GM23248 (cell line): ENCODE measurements around the gene ANAPC2. TPM values are rescaled to one million over a fixed set of nuclear protein-coding genes. Genes with fewer than 3 reads are reported as not detected.
A peak's percentile ranks its signal among the peaks of the same experiment; 100 is the strongest.

Source experiments
- DNase-seq: peaks from one replicate; pipeline ENCODE4 v3.0.0-alpha.2; 2015
- H2AFZ ChIP-seq: fragments of 200-600 bp; sonication (generic); 2 replicates; pipeline ENCODE4 v1.6.1; 2016; ENCODE audit warnings: antibody characterized with exemption
- H3F3A ChIP-seq: fragments of 200-600 bp; sonication (generic); 2 replicates; pipeline ENCODE4 v1.6.1; 2016; ENCODE audit warnings: mild to moderate bottlenecking, antibody characterized with exemption, mixed run types; ENCODE audit not compliant: insufficient read depth
- H3K27ac ChIP-seq: fragments of 200-600 bp; sonication (generic); 2 replicates; pipeline ENCODE4 v1.5.1; 2016; ENCODE audit warnings: mild to moderate bottlenecking
- H3K27me3 ChIP-seq: fragments of 200-600 bp; sonication (generic); replicated peaks from 2 replicates; pipeline ENCODE4 v1.6.1; 2016; ENCODE audit warnings: mild to moderate bottlenecking; ENCODE audit not compliant: insufficient read depth
- H3K36me3 ChIP-seq: fragments of 200-600 bp; sonication (generic); 2 replicates; pipeline ENCODE4 v1.6.1; 2016; ENCODE audit warnings: low read depth, mild to moderate bottlenecking
- H3K4me1 ChIP-seq: fragments of 200-600 bp; sonication (generic); 2 replicates; pipeline ENCODE4 v1.6.1; 2016; ENCODE audit warnings: mild to moderate bottlenecking; ENCODE audit not compliant: insufficient read depth
- H3K4me2 ChIP-seq: fragments of 200-600 bp; sonication (generic); one replicate; pipeline ENCODE4 v1.6.1; 2016; ENCODE audit warnings: mild to moderate bottlenecking; ENCODE audit not compliant: unreplicated experiment
- H3K4me3 ChIP-seq: fragments of 200-600 bp; sonication (generic); 2 replicates; pipeline ENCODE4 v1.5.1; 2016; ENCODE audit warnings: mild to moderate bottlenecking
- H3K79me2 ChIP-seq: fragments of 200-600 bp; sonication (generic); 2 replicates; pipeline ENCODE4 v1.6.1; 2016; ENCODE audit warnings: mild to moderate bottlenecking; ENCODE audit not compliant: insufficient read depth
- H3K9ac ChIP-seq: fragments of 200-600 bp; sonication (generic); 2 replicates; pipeline ENCODE4 v1.6.1; 2016; ENCODE audit warnings: mild to moderate bottlenecking
- H3K9me2 ChIP-seq: fragments of 200-600 bp; sonication (generic); 2 replicates; pipeline ENCODE4 v1.6.1; 2016; ENCODE audit warnings: mixed run types, mild to moderate bottlenecking, moderate library complexity; ENCODE audit not compliant: insufficient read depth
- H3K9me3 ChIP-seq: fragments of 200-600 bp; sonication (generic); one replicate; pipeline ENCODE4 v1.6.1; 2017; ENCODE audit warnings: low read depth
- H4K20me1 ChIP-seq: fragments of 200-600 bp; sonication (generic); 2 replicates; pipeline ENCODE4 v1.6.0; 2016; ENCODE audit not compliant: insufficient read depth
- EZH2 ChIP-seq: fragments of 200-600 bp; sonication (generic); IDR thresholded peaks from 2 replicates; pipeline ENCODE4 v1.6.1; 2018; ENCODE audit warnings: antibody characterized with exemption, mild to moderate bottlenecking; ENCODE audit not compliant: insufficient read depth, poor library complexity, severe bottlenecking
- EZH2phosphoT487 ChIP-seq: fragments of 200-600 bp; sonication (generic); IDR thresholded peaks from 2 replicates; pipeline ENCODE4 v1.6.1; 2018; ENCODE audit warnings: antibody characterized with exemption, moderate library complexity, mild to moderate bottlenecking, low read depth; ENCODE audit not compliant: insufficient read depth
- WGBS, 2 experiments: methylation state at CpG; one replicate each; pipeline ENCODE4 v1.1.6; 2015 to 2017; ENCODE audit warnings: low lambda C conversion rate in 2 of 2, low coverage in 1 of 2; ENCODE audit errors: missing lambda C conversion rate in 2 of 2; 5-methylcytosine and 5-hydroxymethylcytosine counted together
- in situ Hi-C: fragments of 300-500 bp; cut with MboI; formaldehyde crosslinking; loops from 2 replicates; pipeline ENCODE4 v1.15.0; 2020
- polyA plus RNA-seq: library from polyadenylated mRNA; unstranded; fragments of >200 nt; fragmentation: Nextera tagmentation; extraction: Ambion mirVana; gene quantifications from 2 replicates; pipeline ENCODE4 v1.2.1, GENCODE V29; 2016
- total RNA-seq: library from RNA; depleted of rRNA; stranded (reverse); fragments of >200 nt; shearing (Covaris generic); gene quantifications from 2 replicates; pipeline ENCODE4 v1.2.3, GENCODE V29; 2014

The ANAPC2 gene
- total and polyA plus RNA-seq, 2 experiments from 2014 or later = 13.6 to 24.0 TPM

- Histone ChIP-seq H2AFZ (peak overlapping the region; percentile 68), H3K79me2 (no peaks in the 10 kb centered on the region), H3K4me3 (peak overlapping the region; percentile 51), H3K27ac (no peak overlapping the region), H3K9me3 (no peaks in the 10 kb centered on the region), H3F3A (no peaks in the 10 kb centered on the region), H3K4me1 (no peaks in the 10 kb centered on the region), H3K9ac (peak overlapping the region; percentile 47; the same call in 1 of the 2 replicates), H3K36me3 (no peaks in the 10 kb centered on the region), H3K4me2 (peak overlapping the region; percentile 74), H4K20me1 (no peaks in the 10 kb centered on the region), H3K27me3 (peaks cover 19% of the 10 kb centered on the region), H3K9me2 (no peaks in the 10 kb centered on the region)
- 3 to 4% methylated on average over 51 to 65 of the region's 65 CpGs for WGBS, 2 experiments
- TF ChIP-seq EZH2phosphoT487 = no peak
- no peak for TF ChIP-seq EZH2
- DNase-seq = peak; percentile 85
- in situ Hi-C loops = no loop called here
Observed at GRCh38 chr9:137156567-137157375, 31.6 kb downstream of the ANAPC2 start.

DNA sequence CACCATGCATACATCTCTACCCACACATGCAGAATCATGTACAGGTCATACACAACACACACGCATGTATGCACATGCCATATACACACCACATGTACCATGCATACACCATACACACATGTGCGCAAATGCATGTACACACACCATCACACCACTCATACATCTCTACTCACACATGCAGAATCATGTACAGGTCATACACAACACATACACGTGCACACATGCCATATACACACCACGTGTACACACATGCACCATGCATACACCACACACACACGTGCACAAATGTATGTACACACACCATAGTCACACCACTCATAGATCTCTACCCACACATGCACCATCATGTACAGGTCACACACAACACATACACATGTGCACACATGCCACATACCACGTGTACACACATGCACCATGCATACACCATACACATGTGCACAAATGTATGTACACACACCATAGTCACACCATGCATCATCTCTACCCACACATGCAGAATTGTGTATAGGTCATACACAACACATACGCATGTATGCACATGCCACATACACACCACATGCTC is 35.4 kb downstream of the ANAPC2 start:
- no peaks in the 10 kb centered on the region for H3K79me2 ChIP-seq
- no peak for DNase-seq
- no peak overlapping the region for H3K4me2 ChIP-seq
- TF ChIP-seq EZH2phosphoT487 (no peak), EZH2 (no peak)
- no peak overlapping the region for H3K27ac ChIP-seq
- in situ Hi-C loops = no loop called here
- H3K4me3 ChIP-seq = no peak overlapping the region
- no peaks in the 10 kb centered on the region for H3K4me1 ChIP-seq
- no peaks in the 10 kb centered on the region for H3K9me2 ChIP-seq
- H3F3A ChIP-seq = no peaks in the 10 kb centered on the region
- H2AFZ ChIP-seq = no peak overlapping the region
- no peak overlapping the region for H3K9ac ChIP-seq
- no peaks in the 10 kb centered on the region for H3K27me3 ChIP-seq
- H3K9me3 ChIP-seq = no peaks in the 10 kb centered on the region
- H4K20me1 ChIP-seq = no peaks in the 10 kb centered on the region
- no peaks in the 10 kb centered on the region for H3K36me3 ChIP-seq
- 79 to 81% methylated on average over 7 of the region's 7 CpGs for WGBS, 2 experiments

DNA sequence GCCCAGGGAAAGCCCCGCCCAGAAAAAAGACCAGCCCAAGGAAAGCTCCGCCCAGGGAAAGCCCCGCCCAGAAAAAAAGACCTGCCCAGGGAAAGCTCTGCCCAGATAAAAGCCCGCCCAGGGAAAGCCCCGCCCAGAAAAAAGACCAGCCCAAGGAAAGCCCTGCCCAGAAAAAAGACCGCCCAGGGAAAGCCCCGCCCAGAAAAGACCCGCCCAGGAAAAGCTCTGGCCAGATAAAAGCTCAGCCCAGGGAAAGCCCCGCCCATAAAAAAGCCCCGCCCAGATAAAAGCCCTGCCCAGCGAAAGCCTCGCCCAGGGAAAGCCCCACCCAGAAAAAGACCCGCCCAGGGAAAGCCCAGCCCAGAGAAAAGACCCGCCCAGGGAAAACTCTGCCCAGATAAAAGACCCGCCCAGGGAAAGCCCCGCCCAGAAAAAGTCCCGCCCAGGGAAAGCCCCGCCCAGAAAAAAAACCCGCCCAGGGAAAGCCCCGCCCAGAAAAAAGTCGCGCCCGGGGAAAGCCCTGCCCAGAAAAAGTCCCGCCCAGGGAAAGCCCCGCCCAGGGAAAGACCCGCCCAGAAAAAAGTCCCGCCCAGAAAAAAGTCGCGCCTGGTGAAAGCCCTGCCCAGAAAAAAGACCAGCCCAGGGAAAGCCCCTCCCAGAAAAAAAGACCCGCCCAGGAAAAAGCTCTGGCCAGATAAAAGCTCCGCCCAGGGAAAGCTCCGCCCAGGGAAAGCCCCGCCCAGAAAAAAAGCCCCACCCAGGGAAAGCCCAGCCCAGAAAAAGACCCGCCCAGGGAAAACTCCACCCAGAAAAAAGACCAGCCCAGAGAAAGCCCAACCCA is 37.5 kb downstream of the ANAPC2 start:
- Histone ChIP-seq H3K4me1 (no peaks in the 10 kb centered on the region), H3K4me3 (no peak overlapping the region), H3F3A (no peaks in the 10 kb centered on the region), H2AFZ (no peak overlapping the region), H3K27me3 (no peaks in the 10 kb centered on the region), H3K4me2 (no peak overlapping the region), H3K9me2 (no peaks in the 10 kb centered on the region), H3K36me3 (no peaks in the 10 kb centered on the region), H3K9ac (no peak overlapping the region), H4K20me1 (no peaks in the 10 kb centered on the region), H3K27ac (no peak overlapping the region), H3K9me3 (no peaks in the 10 kb centered on the region), H3K79me2 (no peaks in the 10 kb centered on the region)
- DNase-seq = peak; percentile 47
- TF ChIP-seq EZH2phosphoT487 (no peak), EZH2 (no peak)
- WGBS, 2 experiments = 33 to 39% methylated on average over 16 to 34 of the region's 34 CpGs
- in situ Hi-C loops = no loop called here

DNA sequence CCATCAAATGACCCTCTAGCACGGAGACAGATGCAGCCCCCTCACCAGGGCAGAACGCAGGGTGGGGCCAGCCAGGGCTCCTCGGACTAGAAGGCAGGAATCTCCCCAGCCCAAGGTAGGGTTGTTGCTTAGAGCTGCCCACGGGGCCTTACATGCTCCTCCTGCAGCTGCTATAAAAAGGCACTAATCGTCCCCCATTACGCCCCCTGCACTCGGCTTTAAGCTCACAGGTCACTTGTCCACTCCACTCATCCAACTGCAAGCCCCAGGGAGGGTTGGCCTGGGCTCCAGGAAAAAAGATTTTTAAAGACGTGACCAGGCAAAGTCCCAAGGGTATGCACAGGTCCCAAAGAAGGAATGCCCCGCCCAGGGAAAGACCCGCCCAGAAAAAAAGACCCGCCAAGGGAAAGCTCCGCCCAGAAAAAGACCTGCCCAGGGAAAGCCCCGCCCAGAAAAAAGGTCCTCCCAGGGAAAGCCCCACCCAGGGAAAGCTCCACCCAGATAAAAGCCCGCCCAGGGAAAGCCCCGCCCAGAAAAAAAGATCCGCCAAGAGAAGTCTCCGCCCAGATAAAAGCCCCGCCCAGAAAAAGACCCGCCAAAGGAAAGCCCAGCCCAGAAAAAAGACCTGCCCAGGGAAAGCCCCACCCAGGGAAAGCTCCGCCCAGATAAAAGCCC is 38.3 kb downstream of the ANAPC2 start:
- H3K9me2 ChIP-seq = no peaks in the 10 kb centered on the region
- no peak overlapping the region for H2AFZ ChIP-seq
- H3K79me2 ChIP-seq = no peaks in the 10 kb centered on the region
- in situ Hi-C loops = no loop called here
- no peak for DNase-seq
- WGBS, 2 experiments = 47 to 59% methylated on average over 16 to 20 of the region's 20 CpGs
- H3K9me3 ChIP-seq = no peaks in the 10 kb centered on the region
- no peak overlapping the region for H3K9ac ChIP-seq
- no peaks in the 10 kb centered on the region for H3K27me3 ChIP-seq
- H3K27ac ChIP-seq = no peak overlapping the region
- H3K4me2 ChIP-seq = no peak overlapping the region
- H3K36me3 ChIP-seq = no peaks in the 10 kb centered on the region
- H3K4me1 ChIP-seq = no peaks in the 10 kb centered on the region
- H3F3A ChIP-seq = no peaks in the 10 kb centered on the region
- H3K4me3 ChIP-seq = no peak overlapping the region
- TF ChIP-seq EZH2 (no peak), EZH2phosphoT487 (no peak)
- no peaks in the 10 kb centered on the region for H4K20me1 ChIP-seq
